Neural cell (in vitro differentiated cells): ENCODE results near the gene EVPLL. TPM values are rescaled to one million over a fixed set of nuclear protein-coding genes. Genes with fewer than 3 reads are reported as not detected.
A peak's percentile ranks its signal among the peaks of the same experiment; 100 is the strongest.
"Not testable (repeated sequence)": the region's sequence is repeated elsewhere in the genome, so short reads cannot be mapped to it uniquely, and the experiment has no call there.

ENCODE experiments used
- H2AFZ ChIP-seq: fragments of 200-600, 300-800 bp; sonication (generic), shearing (Covaris generic); 2 replicates; pipeline ENCODE4 v1.6.0; 2014; ENCODE audit warnings: low read depth, mild to moderate bottlenecking, antibody characterized with exemption, low read length, moderate library complexity
- H3F3A ChIP-seq: fragments of 200-600 bp; shearing (Covaris generic); 2 replicates; pipeline ENCODE4 v1.6.1; 2016; ENCODE audit warnings: mild to moderate bottlenecking, moderate library complexity, mixed read lengths, antibody characterized with exemption, low read length; ENCODE audit not compliant: insufficient read depth, poor library complexity, severe bottlenecking
- H3K27ac ChIP-seq: fragments of 200-600, 300-800 bp; sonication (generic), shearing (Covaris generic); 2 replicates; pipeline ENCODE4 v1.5.1; 2014; ENCODE audit warnings: mild to moderate bottlenecking, low read length, moderate library complexity
- H3K27me3 ChIP-seq: fragments of 300-800, 200-600 bp; sonication (generic), shearing (Covaris generic); 2 replicates; pipeline ENCODE4 v1.6.0; 2014; ENCODE audit warnings: mild to moderate bottlenecking, low read depth, low read length, moderate library complexity; ENCODE audit not compliant: insufficient read depth
- H3K36me3 ChIP-seq: fragments of 300-800, 200-600 bp; sonication (generic), shearing (Covaris generic); 2 replicates; pipeline ENCODE4 v1.5.1; 2014; ENCODE audit warnings: mild to moderate bottlenecking, antibody characterized with exemption, low read length, moderate library complexity; ENCODE audit not compliant: insufficient read depth
- H3K4me2 ChIP-seq: fragments of 300-800, 200-600 bp; sonication (generic), shearing (Covaris generic); 2 replicates; pipeline ENCODE4 v1.6.0; 2014; ENCODE audit warnings: mild to moderate bottlenecking, low read length
- H3K4me3 ChIP-seq: fragments of 300-800, 200-600 bp; sonication (generic), shearing (Covaris generic); 2 replicates; pipeline ENCODE4 v1.5.1; 2014; ENCODE audit warnings: mild to moderate bottlenecking, low read length, moderate library complexity
- H3K79me2 ChIP-seq: fragments of 200-600 bp; shearing (Covaris generic); replicated peaks from 2 replicates; pipeline ENCODE4 v1.6.0; 2014; ENCODE audit warnings: mild to moderate bottlenecking, low read length, moderate library complexity; ENCODE audit not compliant: insufficient read depth
- H3K9ac ChIP-seq: fragments of 300-800, 200-600 bp; sonication (generic), shearing (Covaris generic); 2 replicates; pipeline ENCODE4 v1.6.1; 2016; ENCODE audit warnings: mild to moderate bottlenecking, low read length, mixed read lengths
- H3K9me2 ChIP-seq: fragments of 200-600 bp; shearing (Covaris generic); 2 replicates; pipeline ENCODE4 v1.6.1; 2016; ENCODE audit warnings: mild to moderate bottlenecking, low read length, mixed read lengths; ENCODE audit not compliant: insufficient read depth
- H3K9me3 ChIP-seq: fragments of 200-600, 300-800 bp; sonication (generic), shearing (Covaris generic); 2 replicates; pipeline ENCODE4 v1.6.1; 2016; ENCODE audit warnings: mild to moderate bottlenecking, mixed run types, low read length, moderate library complexity, mixed read lengths
- H4K20me1 ChIP-seq: fragments of 200-600 bp; shearing (Covaris generic); 2 replicates; pipeline ENCODE4 v1.6.1; 2016; ENCODE audit warnings: mild to moderate bottlenecking, mixed run types; ENCODE audit not compliant: insufficient read depth
- CTCF ChIP-seq: fragments of 450-650 bp; IDR thresholded peaks from 2 replicates; pipeline ENCODE4 v1.5.1; 2014; ENCODE audit warnings: antibody characterized with exemption, mild to moderate bottlenecking, moderate library complexity; ENCODE audit not compliant: poor library complexity, severe bottlenecking
- EP300 ChIP-seq: fragments of 450-650 bp; conservative IDR thresholded peaks from 2 replicates; pipeline ENCODE4 v1.6.1; 2014; ENCODE audit warnings: antibody characterized with exemption, mild to moderate bottlenecking, moderate library complexity; ENCODE audit not compliant: poor library complexity, severe bottlenecking
- MXI1 ChIP-seq: fragments of 450-650 bp; conservative IDR thresholded peaks from 2 replicates; pipeline ENCODE4 v1.6.1; 2014; ENCODE audit warnings: antibody characterized with exemption, mild to moderate bottlenecking; ENCODE audit not compliant: poor library complexity, severe bottlenecking
- POLR2AphosphoS5 ChIP-seq: IDR thresholded peaks from 2 replicates; pipeline ENCODE4 v1.6.1; 2012
- REST ChIP-seq: IDR thresholded peaks from 2 replicates; pipeline ENCODE4 v1.6.1; 2012; ENCODE audit warnings: borderline replicate concordance
- TAF1 ChIP-seq: IDR thresholded peaks from 2 replicates; pipeline ENCODE4 v1.6.1; 2012; ENCODE audit warnings: low read depth
- polyA plus RNA-seq: library from polyadenylated mRNA; depleted of rRNA; stranded (reverse); fragments of >200 nt; gene quantifications from 2 replicates; pipeline ENCODE4 v1.2.3, GENCODE V29; 2014

Gene EVPLL
- polyA plus RNA-seq, 1 donor from 2014 or later = not detected

- H3K27ac ChIP-seq = peak overlapping the region; percentile 98
- not testable (repeated sequence) for H3K79me2 ChIP-seq, H3K9me2 ChIP-seq, H3K27me3 ChIP-seq, H3K36me3 ChIP-seq, H4K20me1 ChIP-seq, H3K4me2 ChIP-seq, H3K9me3 ChIP-seq, H3F3A ChIP-seq
- peak overlapping the region; percentile 31 for H2AFZ ChIP-seq
- H3K9ac ChIP-seq = peak overlapping the region; percentile 93
- TF ChIP-seq REST (peak; percentile 84), POLR2AphosphoS5 (peak; percentile 72)
- peak overlapping the region; percentile 64 for H3K4me3 ChIP-seq
Observed at GRCh38 chr17:18410736-18411135, 33.2 kb downstream of the EVPLL start.

GRCh38 chr17:18411377-18411864, 33.8 kb downstream of the EVPLL start:
- H4K20me1 ChIP-seq, H3K79me2 ChIP-seq, H3K27me3 ChIP-seq, H3K9me2 ChIP-seq, H3K9me3 ChIP-seq, H3F3A ChIP-seq, H3K4me2 ChIP-seq, H3K36me3 ChIP-seq: not testable (repeated sequence)
- Histone ChIP-seq H3K27ac (peak overlapping the region; percentile 98), H3K9ac (peak overlapping the region; percentile 93), H3K4me3 (peak overlapping the region; percentile 64), H2AFZ (peak overlapping the region; percentile 76)
- TF ChIP-seq MXI1 (peak; percentile 23), EP300 (peak; percentile 29), CTCF (peak; percentile 10), TAF1 (peak; percentile 74), POLR2AphosphoS5 (peak; percentile 38), REST (peak; percentile 86)
